ENCODE measurements around the gene ITGA1.

DNA sequence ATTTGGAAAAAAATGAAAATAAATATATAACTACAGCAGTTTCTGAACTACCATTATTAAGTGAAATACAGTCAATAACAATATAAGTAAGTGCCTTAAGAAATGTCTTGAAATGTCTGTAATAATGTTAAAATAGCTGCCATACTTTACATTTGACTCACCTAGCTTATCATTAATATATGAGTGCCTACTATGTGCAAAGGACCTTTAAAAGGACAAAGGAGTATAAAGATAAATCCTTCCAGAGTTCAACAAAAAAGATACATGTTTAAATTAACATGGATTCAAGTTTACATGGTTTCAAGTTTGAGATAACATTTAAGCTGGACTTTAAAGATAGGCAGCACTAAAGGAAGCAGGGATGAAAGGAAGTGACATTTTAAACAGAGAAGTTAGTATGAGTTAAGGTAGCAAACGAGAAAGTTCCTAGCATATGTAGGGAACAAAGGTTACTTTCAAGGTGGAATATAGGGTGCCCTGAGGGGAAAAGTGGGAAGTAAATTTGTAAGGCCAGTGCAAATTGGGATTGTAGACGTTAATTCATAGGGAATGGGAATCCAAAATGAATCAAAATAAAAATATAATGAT, 8.9 kb downstream of the ITGA1 start:
- TF ChIP-seq, protein P1, sequence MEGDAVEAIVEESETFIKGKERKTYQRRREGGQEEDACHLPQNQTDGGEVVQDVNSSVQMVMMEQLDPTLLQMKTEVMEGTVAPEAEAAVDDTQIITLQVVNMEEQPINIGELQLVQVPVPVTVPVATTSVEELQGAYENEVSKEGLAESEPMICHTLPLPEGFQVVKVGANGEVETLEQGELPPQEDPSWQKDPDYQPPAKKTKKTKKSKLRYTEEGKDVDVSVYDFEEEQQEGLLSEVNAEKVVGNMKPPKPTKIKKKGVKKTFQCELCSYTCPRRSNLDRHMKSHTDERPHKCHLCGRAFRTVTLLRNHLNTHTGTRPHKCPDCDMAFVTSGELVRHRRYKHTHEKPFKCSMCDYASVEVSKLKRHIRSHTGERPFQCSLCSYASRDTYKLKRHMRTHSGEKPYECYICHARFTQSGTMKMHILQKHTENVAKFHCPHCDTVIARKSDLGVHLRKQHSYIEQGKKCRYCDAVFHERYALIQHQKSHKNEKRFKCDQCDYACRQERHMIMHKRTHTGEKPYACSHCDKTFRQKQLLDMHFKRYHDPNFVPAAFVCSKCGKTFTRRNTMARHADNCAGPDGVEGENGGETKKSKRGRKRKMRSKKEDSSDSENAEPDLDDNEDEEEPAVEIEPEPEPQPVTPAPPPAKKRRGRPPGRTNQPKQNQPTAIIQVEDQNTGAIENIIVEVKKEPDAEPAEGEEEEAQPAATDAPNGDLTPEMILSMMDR (IDR thresholded peaks at IDR 0.05 in 4 of 5, conservative IDR thresholded peaks at IDR 0.05 in 1 of 5) = no peak
- no peak for TF ChIP-seq POLR2A (IDR thresholded peaks at IDR 0.05)
